ENCODE results near the gene LIFR.
"Not testable (repeated sequence)": the region's sequence is repeated elsewhere in the genome, so short reads cannot be mapped to it uniquely, and the experiment has no call there.

Gene LIFR

DNA sequence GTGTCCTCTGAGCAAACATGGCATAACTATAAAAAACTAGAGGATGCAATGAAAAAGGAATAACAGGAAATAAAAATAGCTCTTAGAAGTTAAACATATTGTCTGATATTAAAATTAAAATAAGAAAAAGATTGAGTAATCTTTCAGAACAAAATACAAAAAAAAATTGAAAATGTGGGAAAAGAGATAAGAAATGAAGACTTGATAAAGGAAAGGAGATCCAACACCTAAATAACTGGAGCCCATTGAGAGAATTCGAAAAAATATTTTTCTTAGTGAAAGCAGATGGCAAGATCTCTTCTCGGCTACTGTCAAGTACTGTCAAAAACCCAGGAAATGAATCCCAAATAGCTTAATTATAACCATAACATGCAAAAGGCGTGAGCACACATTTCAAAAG is 24.9 kb downstream of the LIFR start:
- peak overlapping the region; percentile 43; the same call in 1 of the 2 replicates for H3K27ac ChIP-seq
- TF ChIP-seq, protein P1, sequence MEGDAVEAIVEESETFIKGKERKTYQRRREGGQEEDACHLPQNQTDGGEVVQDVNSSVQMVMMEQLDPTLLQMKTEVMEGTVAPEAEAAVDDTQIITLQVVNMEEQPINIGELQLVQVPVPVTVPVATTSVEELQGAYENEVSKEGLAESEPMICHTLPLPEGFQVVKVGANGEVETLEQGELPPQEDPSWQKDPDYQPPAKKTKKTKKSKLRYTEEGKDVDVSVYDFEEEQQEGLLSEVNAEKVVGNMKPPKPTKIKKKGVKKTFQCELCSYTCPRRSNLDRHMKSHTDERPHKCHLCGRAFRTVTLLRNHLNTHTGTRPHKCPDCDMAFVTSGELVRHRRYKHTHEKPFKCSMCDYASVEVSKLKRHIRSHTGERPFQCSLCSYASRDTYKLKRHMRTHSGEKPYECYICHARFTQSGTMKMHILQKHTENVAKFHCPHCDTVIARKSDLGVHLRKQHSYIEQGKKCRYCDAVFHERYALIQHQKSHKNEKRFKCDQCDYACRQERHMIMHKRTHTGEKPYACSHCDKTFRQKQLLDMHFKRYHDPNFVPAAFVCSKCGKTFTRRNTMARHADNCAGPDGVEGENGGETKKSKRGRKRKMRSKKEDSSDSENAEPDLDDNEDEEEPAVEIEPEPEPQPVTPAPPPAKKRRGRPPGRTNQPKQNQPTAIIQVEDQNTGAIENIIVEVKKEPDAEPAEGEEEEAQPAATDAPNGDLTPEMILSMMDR (conservative IDR thresholded peaks at IDR 0.05), result no peak

GRCh38 chr5:38529955-38530646 is 26.3 kb downstream of the LIFR start:
- TF ChIP-seq, protein P1 (conservative IDR thresholded peaks at IDR 0.05), result no peak
- no peak overlapping the region for H3K27ac ChIP-seq

DNA sequence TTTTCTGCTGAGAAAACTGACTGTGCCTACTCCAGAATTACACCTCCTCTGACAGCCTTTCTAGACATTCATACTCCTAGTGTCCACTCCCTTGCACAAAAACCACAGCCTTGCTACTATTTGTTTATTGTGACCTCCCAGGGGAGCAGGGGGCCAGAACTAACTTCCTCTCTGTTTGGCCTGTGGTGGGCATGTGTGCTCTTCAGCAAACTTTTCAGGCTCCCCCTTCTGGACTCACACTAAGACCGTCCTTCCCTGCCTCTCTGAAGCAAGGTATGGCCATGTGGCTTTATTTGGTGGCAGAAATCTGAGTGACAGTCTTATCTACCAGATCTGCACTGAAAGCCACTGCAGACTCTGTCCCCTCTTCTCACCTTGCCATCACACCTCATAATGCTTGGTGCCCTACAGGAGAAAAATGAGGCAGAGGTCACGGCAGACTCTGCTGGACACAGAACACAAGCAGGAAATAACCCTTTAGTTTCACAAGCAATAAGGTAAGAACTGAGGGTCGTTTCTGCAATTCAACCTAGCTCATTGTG is 28.2 kb downstream of the LIFR start:
- TF ChIP-seq, protein P1 (conservative IDR thresholded peaks at IDR 0.05), result no peak
- H3K27ac ChIP-seq, result no peak overlapping the region

GRCh38 chr5:38527475-38527874 is 29.0 kb downstream of the LIFR start:
- TF ChIP-seq, protein P1 (conservative IDR thresholded peaks at IDR 0.05), result no peak

GRCh38 chr5:38524022-38524421 is 32.4 kb downstream of the LIFR start:
- TF ChIP-seq, protein P1 (conservative IDR thresholded peaks at IDR 0.05), result no peak
- no peak overlapping the region for H3K27ac ChIP-seq

More at GRCh38 chr5:38527475-38527874, 29.0 kb downstream of the LIFR start:
- no peak overlapping the region for H3K27ac ChIP-seq

- TF ChIP-seq, protein P1 (conservative IDR thresholded peaks at IDR 0.05), result no peak
- H3K27ac ChIP-seq, result no peak overlapping the region
These were observed 37.0 kb downstream of the LIFR start for GRCh38 chr5:38519476-38519875.

GRCh38 chr5:38518341-38518740 is 38.1 kb downstream of the LIFR start:
- TF ChIP-seq, protein P1 (conservative IDR thresholded peaks at IDR 0.05), result no peak
- H3K27ac ChIP-seq, result no peak overlapping the region

DNA sequence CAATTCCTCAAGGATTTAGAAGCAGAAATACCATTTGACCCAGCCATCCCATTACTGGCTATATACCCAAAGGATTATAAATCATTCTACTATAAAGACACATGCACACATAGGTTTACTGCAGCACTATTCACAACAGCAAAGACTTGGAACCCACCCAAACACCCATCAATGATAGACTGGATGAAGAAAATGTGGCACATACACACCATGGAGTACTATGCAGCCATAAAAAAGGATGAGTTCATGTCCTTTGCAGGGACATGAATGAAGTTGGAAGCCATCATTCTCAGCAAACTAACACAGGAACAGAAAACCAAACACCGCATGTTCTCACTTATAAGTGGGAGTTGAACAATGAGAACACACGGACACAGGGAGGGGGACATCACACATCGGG is 39.8 kb downstream of the LIFR start:
- not testable (repeated sequence) for H3K27ac ChIP-seq
